Peyer's patch (tissue), 4 donors: ENCODE data around the gene SEC22A. TPM values are rescaled to one million over a fixed set of nuclear protein-coding genes. Genes with fewer than 3 reads are reported as not detected.

Experiments used
- DNase-seq, 3 donors: peaks; one replicate each; pipeline ENCODE4 v3.0.0-alpha.2; 2017 to 2019
- H3K27ac ChIP-seq, 4 donors: fragments of 200-600 bp; sonication (generic); one replicate each; pipeline ENCODE4 v1.5.1; 2016 to 2019
- H3K27me3 ChIP-seq, 2 donors: fragments of 200-600 bp; sonication (generic); one replicate each; pipeline ENCODE4 v1.5.1; 2019
- H3K36me3 ChIP-seq, 3 donors: fragments of 200-600 bp; sonication (generic); one replicate each; pipeline ENCODE4 v1.5.1; 2016 to 2019
- H3K4me1 ChIP-seq, 4 donors: fragments of 200-600 bp; sonication (generic); one replicate each; pipeline ENCODE4 v1.5.1; 2016 to 2019
- H3K4me3 ChIP-seq, 4 donors: fragments of 200-600 bp; sonication (generic); 1 replicate in 3 of 4; 2 replicates in 1 of 4; pipeline ENCODE4 v1.5.1; 2016 to 2019; ENCODE audit warnings: mild to moderate bottlenecking in 1 of 4
- H3K9me3 ChIP-seq, 4 donors: fragments of 200-600 bp; sonication (generic); one replicate each; pipeline ENCODE4 v1.5.1; 2016 to 2019; ENCODE audit warnings: mild to moderate bottlenecking in 1 of 4
- POLR2A ChIP-seq, 2 donors: fragments of 450-650 bp; IDR thresholded peaks; one replicate each; pipeline ENCODE4 v1.5.1; 2017; ENCODE audit warnings: antibody characterized with exemption in 2 of 2, mild to moderate bottlenecking in 2 of 2, moderate library complexity in 2 of 2
- total RNA-seq, 4 donors: library from RNA; depleted of rRNA; stranded (reverse); fragments of >200 nt; gene quantifications; one replicate each; pipeline ENCODE4 v1.1.0, GENCODE V29; 2016
- TF ChIP-seq, protein P1 (sequence below), 6 experiments: fragments of 450-650 bp in 4 of 6; fragments of 200-600 bp in 2 of 6; sonication (generic) in 1 of 6; IDR thresholded peaks; one replicate each; pipeline ENCODE4 v1.5.1; 2017 to 2019; ENCODE audit warnings: antibody characterized with exemption in 6 of 6, mild to moderate bottlenecking in 3 of 6, moderate library complexity in 1 of 6

SEC22A gene
- total RNA-seq, 4 donors from 2014 or later, result 9.9 to 21.7 (median 16.5) TPM

DNA sequence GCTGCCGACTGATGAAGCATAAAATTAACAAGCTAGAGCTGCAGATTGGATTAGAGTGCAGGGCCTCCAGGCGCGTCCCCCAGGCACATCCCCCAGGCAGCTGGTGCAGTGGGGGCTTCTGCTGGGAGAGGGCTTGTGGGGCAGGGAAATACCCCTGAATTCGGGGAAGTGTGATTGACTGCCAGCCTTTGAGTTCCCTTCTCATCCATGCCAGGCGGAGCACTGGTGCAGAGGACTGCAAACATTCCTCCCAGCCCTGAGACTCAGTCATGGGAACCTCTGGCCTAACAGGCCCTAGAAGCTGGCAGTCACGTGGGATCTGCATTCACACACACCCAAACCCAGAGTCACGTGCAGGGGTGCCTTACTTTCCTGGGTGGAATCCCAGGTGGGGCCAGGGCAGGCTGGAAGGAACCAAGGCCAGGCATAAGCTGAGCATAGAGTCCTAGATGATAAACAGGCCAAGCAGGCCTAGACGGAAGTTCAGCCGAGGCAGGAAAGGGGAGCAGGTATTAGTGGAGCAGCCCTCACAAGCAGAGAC is 46.2 kb upstream of the SEC22A start:
- Histone ChIP-seq H3K27ac (no peak overlapping the region), H3K36me3 (peaks cover 0 to 30% (median 0%) of the 10 kb centered on the region in 3 donors), H3K4me1 (no peaks in the 10 kb centered on the region), H3K27me3 (no peaks in the 10 kb centered on the region), H3K9me3 (no peaks in the 10 kb centered on the region), H3K4me3 (no peak overlapping the region)
- TF ChIP-seq, protein P1, sequence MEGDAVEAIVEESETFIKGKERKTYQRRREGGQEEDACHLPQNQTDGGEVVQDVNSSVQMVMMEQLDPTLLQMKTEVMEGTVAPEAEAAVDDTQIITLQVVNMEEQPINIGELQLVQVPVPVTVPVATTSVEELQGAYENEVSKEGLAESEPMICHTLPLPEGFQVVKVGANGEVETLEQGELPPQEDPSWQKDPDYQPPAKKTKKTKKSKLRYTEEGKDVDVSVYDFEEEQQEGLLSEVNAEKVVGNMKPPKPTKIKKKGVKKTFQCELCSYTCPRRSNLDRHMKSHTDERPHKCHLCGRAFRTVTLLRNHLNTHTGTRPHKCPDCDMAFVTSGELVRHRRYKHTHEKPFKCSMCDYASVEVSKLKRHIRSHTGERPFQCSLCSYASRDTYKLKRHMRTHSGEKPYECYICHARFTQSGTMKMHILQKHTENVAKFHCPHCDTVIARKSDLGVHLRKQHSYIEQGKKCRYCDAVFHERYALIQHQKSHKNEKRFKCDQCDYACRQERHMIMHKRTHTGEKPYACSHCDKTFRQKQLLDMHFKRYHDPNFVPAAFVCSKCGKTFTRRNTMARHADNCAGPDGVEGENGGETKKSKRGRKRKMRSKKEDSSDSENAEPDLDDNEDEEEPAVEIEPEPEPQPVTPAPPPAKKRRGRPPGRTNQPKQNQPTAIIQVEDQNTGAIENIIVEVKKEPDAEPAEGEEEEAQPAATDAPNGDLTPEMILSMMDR (IDR thresholded peaks at IDR 0.05), result no peak
- TF ChIP-seq POLR2A (IDR thresholded peaks at IDR 0.05), result no peak
- no peak for DNase-seq

- Histone ChIP-seq H3K4me1 (no peaks in the 10 kb centered on the region), H3K27me3 (no peaks in the 10 kb centered on the region), H3K9me3 (no peaks in the 10 kb centered on the region), H3K27ac (no peak overlapping the region), H3K4me3 (no peak overlapping the region), H3K36me3 (peaks cover 0 to 25% (median 0%) of the 10 kb centered on the region in 3 donors)
- no peak for DNase-seq
- no peak for TF ChIP-seq POLR2A (IDR thresholded peaks at IDR 0.05)
- TF ChIP-seq, protein P1 (IDR thresholded peaks at IDR 0.05), result no peak
Observed at GRCh38 chr3:123156276-123156995, 45.3 kb upstream of the SEC22A start.

GRCh38 chr3:123157209-123157597 is 44.5 kb upstream of the SEC22A start:
- no peak for DNase-seq
- no peak overlapping the region for H3K27ac ChIP-seq
- H3K4me1 ChIP-seq, result no peaks in the 10 kb centered on the region
- H3K4me3 ChIP-seq, result no peak overlapping the region
- TF ChIP-seq, protein P1 (IDR thresholded peaks at IDR 0.05), result no peak
- TF ChIP-seq POLR2A (IDR thresholded peaks at IDR 0.05), result no peak
- peaks cover 0 to 31% (median 0%) of the 10 kb centered on the region in 3 donors for H3K36me3 ChIP-seq
- no peaks in the 10 kb centered on the region for H3K27me3 ChIP-seq
- H3K9me3 ChIP-seq, result no peaks in the 10 kb centered on the region

DNA sequence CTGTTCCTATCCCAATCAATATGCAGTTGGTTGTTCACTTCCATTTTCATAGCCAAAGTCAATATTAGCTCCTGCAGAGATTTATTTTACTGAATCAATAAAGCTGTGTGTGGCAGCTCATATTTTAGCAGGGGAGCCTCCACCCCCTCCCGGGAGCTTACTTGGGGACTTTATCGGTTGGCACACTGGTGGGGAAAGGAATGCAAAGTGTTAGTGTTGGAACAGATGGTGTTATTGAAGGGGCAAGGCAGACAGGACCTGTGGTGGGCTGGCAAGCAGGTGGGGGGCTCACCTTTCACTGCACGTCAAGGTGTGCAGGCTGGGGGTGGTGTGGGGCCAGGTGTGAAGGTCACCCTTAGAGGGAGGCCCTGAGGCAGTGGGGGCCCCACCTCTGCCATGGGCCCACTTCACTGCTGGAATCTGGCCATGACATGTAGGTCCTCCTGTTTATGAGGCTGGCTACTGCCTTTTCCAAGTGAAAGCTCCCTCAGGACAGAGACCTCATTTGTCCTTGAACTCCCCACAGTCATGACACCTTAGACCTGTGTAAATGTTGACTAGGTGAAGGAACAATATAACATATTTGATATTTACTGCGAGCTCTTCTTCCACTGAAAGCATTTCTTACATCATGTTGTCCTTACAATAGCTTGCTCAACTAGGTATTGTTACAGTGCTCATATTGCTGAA is 44.0 kb upstream of the SEC22A start:
- no peak overlapping the region for H3K27ac ChIP-seq
- no peak for DNase-seq
- H3K4me1 ChIP-seq, result no peaks in the 10 kb centered on the region
- TF ChIP-seq POLR2A (IDR thresholded peaks at IDR 0.05), result no peak
- TF ChIP-seq, protein P1 (IDR thresholded peaks at IDR 0.05), result no peak
- H3K9me3 ChIP-seq, result no peaks in the 10 kb centered on the region
- H3K36me3 ChIP-seq, result peaks cover 0 to 33% (median 0%) of the 10 kb centered on the region in 3 donors
- H3K27me3 ChIP-seq, result no peaks in the 10 kb centered on the region
- H3K4me3 ChIP-seq, result no peak overlapping the region

GRCh38 chr3:123158330-123158729 is 43.4 kb upstream of the SEC22A start:
- H3K4me3 ChIP-seq, result no peak overlapping the region
- TF ChIP-seq, protein P1 (IDR thresholded peaks at IDR 0.05), result no peak
- TF ChIP-seq POLR2A (IDR thresholded peaks at IDR 0.05), result no peak
- peak in 1 of 3 donors; percentile 53 for DNase-seq
- no peaks in the 10 kb centered on the region for H3K27me3 ChIP-seq
- peaks cover 0 to 38% (median 0%) of the 10 kb centered on the region in 3 donors for H3K36me3 ChIP-seq
- H3K27ac ChIP-seq, result no peak overlapping the region
- H3K9me3 ChIP-seq, result no peaks in the 10 kb centered on the region
- H3K4me1 ChIP-seq, result no peaks in the 10 kb centered on the region
